ENCODE measurements around the gene PLCB1.

The PLCB1 gene

DNA sequence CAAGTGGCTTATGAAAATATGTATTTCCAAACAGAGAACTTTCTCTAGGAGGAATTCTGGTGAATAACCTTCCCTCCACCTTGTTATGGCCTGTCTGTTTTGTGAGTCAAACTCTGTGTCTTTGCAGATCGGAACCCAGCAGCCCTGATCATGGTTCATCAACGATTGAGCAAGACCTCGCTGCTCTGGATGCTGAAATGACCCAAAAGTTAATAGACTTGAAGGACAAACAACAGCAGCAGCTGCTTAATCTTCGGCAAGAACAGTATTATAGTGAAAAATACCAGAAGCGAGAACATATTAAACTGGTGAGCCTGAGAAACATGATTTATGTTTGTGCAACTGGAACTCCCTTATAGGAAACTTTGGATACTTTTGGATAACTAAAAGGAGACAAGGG is 642.3 kb downstream of the PLCB1 start:
- no peak overlapping the region for H3K4me3 ChIP-seq (ENCODE audit: low read depth, low read length)
- TF ChIP-seq, protein P1, sequence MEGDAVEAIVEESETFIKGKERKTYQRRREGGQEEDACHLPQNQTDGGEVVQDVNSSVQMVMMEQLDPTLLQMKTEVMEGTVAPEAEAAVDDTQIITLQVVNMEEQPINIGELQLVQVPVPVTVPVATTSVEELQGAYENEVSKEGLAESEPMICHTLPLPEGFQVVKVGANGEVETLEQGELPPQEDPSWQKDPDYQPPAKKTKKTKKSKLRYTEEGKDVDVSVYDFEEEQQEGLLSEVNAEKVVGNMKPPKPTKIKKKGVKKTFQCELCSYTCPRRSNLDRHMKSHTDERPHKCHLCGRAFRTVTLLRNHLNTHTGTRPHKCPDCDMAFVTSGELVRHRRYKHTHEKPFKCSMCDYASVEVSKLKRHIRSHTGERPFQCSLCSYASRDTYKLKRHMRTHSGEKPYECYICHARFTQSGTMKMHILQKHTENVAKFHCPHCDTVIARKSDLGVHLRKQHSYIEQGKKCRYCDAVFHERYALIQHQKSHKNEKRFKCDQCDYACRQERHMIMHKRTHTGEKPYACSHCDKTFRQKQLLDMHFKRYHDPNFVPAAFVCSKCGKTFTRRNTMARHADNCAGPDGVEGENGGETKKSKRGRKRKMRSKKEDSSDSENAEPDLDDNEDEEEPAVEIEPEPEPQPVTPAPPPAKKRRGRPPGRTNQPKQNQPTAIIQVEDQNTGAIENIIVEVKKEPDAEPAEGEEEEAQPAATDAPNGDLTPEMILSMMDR (IDR thresholded peaks at IDR 0.05; ENCODE audit: low read depth, low read length, missing control alignments): no peak
- no peak for DNase-seq (ENCODE audit: low read depth)

DNA sequence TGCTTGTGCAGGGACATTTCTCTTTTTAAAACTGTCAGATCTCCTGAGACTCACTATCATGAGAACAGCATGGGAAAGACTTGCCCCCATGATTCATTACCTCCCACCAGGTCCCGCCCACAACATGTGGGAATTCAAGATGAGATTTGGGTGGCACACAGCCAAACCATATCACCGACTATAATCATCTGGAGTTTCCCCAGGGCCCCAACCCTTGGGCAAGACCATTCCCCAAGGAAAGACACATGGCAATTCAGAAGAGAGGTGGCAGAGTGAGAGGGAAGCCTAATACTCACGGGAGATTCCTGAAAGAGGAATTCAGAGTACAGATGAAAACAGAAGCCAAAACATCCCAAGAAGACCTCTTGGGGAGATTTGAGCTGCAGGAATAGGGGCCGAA is 645.8 kb downstream of the PLCB1 start:
- TF ChIP-seq, protein P1 (IDR thresholded peaks at IDR 0.05; ENCODE audit: low read depth, low read length, missing control alignments): no peak
- no peak for DNase-seq (ENCODE audit: low read depth)
- no peak overlapping the region for H3K4me3 ChIP-seq (ENCODE audit: low read depth, low read length)

DNA sequence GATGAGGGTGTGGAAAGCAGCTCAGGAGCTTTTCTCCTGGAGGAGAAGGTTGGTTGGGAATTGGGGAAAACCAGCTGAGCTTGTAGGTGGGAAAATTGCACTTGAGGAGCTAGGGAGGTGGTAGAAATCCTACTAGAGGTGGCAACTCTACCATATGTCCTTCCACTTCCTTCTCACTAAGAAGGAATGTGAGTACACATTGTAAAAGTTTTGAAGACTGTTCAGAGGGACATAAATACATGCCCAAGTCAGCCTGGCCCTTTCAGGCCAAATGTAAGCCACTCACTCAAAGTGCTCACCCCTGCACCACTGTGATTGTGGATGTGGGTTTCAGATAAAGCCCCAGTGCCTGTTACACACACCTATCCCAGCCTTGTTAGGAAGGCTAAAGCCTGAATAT is 646.3 kb downstream of the PLCB1 start:
- DNase-seq (ENCODE audit: low read depth): no peak
- TF ChIP-seq, protein P1 (IDR thresholded peaks at IDR 0.05; ENCODE audit: low read depth, low read length, missing control alignments): no peak
- H3K4me3 ChIP-seq (ENCODE audit: low read depth, low read length): no peak overlapping the region

DNA sequence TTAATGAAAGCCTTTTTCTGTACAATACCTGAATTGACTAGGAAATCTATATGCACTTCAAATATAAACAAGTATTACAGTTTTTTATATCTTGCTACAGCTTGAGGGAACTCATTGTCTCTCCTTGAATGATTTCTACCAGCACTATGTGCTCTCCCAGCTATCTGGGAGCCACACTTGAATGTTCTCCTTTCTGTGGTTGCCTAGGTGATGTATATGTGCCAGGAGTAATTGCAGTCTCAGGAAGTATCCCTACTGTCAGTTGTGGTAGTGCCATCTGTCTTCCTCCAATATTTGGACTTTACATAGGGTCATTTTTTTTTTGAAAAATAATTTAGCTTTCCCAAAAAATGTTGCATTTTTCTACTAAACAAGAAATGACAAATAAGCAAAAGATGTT is 648.8 kb downstream of the PLCB1 start:
- DNase-seq (ENCODE audit: low read depth): no peak
- H3K4me3 ChIP-seq (ENCODE audit: low read depth, low read length): no peak overlapping the region
- TF ChIP-seq, protein P1 (IDR thresholded peaks at IDR 0.05; ENCODE audit: low read depth, low read length, missing control alignments): no peak

DNA sequence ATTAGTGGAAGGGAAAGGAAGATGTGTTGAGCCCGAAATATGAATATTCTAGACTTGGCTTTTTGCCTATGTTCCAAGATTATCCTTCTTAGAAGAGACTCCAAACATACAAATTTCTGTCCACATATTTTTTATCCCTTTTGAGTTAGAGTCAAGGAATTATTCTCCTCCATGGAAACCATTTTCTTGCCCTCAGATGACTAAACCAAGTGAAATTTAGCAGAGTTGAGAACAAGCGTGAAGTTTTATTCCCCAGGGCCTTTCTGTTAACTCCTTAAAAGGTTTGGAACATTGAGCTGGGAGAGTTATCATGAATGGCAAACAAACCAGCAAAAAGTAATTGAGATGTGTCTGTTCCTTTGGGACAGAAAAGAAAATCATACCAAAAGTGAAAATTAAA is 650.7 kb downstream of the PLCB1 start:
- DNase-seq (ENCODE audit: low read depth): no peak
- H3K4me3 ChIP-seq (ENCODE audit: low read depth, low read length): no peak overlapping the region
- TF ChIP-seq, protein P1 (IDR thresholded peaks at IDR 0.05; ENCODE audit: low read depth, low read length, missing control alignments): no peak

DNA sequence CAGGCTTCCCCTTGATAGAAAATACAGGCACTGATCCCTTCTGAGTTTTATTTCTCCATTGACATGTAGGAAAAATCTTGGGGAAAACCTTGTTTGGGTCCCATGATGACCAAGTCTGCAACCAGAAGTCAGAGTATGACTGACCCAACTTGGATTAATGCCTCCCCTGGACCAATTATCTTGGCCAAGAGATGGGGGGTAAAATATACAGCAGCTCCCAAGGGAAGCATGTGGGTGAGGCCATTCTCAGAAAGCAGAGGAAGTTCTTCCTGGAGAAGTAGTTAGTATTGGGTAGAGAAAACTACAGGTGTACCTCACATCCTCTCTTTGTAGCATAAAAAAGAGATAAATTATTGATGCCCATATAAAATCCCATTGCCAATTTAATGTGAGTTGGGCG is 651.7 kb downstream of the PLCB1 start:
- TF ChIP-seq, protein P1 (IDR thresholded peaks at IDR 0.05; ENCODE audit: low read depth, low read length, missing control alignments): no peak
- DNase-seq (ENCODE audit: low read depth): no peak
- no peak overlapping the region for H3K4me3 ChIP-seq (ENCODE audit: low read depth, low read length)

DNA sequence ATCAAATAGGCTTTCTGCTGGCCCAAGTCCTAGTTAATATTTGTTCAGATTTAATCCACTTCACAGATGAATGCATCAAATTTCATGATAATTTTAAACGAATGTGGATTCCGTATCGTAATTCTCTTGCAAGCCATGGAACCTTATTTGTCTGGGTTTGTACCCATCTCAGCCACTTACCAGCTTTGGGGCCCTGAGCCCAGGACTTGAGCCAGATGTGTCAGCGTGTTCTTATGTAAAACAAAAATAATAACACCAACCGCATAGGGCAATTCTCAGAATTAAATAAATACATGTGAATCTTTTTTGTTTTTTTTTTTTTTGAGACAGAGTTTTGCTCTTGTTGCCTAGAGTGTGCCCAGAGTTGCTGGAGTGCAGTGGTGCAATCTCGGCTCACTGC is 654.3 kb downstream of the PLCB1 start:
- TF ChIP-seq, protein P1 (IDR thresholded peaks at IDR 0.05; ENCODE audit: low read depth, low read length, missing control alignments): no peak
- no peak overlapping the region for H3K4me3 ChIP-seq (ENCODE audit: low read depth, low read length)
- no peak for DNase-seq (ENCODE audit: low read depth)
